ENCODE results near the gene TRMU.

Gene TRMU

DNA sequence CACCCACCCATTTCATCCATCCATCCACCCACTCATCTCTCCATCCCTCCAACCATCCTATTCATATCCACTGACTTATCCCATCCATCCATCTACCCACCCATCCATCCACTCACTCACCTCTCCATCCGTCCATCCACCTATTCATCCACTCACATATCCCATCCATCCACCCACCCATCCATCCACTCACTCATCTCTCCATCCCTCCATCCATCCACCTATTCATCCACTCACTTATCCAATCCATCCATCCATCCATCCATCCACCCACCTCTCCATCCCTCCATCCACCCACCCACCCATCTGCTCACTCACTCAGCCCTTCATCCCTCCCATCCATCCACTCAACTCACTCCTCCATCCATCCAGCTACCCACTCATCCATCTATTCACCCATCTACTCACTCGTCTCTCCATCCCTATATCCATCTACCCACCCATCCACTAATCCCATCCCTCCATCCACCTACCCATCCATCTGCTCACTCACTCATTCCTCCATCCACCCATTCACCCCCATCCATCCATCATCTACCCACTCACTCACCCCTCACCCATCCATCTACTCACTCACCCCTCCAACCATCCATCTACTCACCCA, 36.2 kb downstream of the TRMU start:
- DNase-seq: no peak

DNA sequence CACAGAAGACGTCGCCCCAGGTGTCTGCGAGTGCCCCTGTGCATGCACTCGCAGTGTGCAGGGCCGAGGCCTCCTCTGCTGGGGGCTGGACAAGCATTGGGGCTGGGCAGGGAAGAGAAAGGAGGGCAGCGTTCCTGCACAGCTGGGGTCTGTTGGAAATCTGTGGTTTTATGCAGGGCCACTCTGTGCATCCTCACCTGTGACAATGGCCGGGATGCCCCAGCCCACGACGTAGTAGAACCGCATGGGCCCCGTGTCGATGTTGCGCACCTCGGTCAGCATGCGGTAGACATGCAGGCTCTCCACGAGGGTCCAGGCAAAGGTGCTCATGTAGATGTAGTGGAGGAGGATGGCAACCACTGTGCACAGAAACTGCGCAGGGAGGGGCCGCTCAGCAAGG, 37.2 kb downstream of the TRMU start:
- DNase-seq: no peak

DNA sequence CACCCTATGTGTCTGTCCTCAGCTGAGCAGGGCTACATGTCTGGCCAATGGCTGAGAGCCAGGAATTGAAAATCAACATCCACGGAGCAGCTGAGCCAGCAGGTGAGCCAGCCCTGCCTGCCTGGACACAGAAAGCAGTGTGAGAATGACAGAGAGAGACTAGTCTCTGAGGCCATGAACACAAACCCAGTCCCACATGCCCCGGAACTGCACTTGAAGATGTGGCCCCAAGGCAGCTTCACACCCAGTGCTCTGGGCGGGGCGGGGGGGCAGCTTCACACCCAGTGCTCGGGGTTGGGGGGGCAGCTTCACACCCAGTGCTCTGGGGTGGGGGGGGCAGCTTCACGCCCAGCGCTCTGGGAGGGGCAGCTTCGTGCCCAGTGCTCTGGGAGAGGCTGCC, 37.6 kb downstream of the TRMU start:
- DNase-seq: no peak

DNA sequence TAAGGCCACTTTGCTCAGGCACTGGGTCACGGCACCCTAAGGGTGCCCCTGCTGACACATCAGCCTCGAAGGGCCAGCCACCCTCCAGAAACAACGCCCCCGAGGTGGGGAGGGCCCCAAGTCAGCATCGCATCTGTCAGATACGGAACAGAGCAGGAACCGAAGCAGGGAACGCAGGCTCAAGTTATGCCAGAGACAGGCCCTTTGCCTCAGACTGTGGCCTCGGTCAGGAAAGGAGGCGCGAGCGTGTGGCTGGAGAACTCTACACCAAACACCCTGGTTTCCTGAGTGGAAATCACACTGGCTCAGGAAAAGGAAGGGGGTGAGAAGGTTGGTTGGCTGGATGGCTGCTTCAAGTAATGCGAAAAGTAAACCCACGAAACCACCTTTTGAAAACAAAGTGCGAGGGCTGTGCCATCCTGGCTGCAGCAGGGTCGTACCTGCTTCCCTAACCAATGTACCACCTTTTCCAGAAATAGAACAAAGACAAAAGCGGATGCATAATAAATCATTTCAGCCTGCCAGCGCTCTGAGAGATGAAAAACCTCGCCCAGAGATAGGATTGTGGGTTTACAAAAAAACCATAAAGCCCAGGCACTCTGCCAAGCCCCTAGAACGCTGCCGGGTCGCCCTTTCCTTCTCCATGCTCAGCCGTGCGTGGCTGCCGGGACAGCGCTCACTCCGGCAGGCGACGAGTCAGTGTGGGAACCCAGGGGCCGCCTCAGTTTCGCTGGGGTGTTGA, 38.6 kb downstream of the TRMU start:
- peak; percentile 14 for DNase-seq

DNA sequence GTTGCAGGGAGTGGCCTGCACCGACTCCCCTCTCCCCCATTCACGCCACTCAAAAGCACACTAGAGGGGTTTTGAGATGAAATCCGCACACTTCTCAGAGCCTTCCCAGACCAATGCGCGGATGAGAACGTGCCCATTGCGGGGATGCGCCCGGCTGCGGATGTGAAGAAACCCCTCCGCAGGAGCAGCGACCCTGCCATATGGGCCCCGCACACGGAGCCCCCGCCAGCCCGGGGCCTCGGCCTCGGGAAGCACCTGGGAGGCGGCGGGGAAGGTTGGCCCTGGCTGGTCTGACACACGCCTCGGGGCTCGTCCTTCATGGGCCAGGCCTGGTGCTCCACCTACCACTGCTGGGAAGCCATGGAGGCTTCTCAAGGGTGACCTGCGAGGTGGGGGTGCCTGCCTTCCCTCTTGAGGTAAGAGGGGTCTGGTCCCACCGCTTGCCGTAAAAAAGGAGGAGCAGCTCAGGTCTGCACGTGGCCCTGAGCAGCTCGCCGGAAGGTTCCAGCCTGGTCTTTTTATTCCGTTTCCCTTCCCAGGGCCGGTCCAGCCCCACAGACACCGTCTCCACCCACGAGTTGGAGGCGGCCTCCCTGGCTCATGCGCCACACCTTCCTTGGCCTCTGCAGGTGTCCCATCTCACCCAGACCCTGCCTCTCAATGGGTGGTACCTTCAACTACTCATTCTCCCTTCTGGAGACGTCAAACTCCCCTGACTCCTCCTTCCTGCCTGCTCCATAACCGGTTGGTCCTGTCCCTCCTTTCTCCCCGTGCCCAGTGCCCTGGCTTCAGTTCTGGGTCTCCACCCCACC, 39.4 kb downstream of the TRMU start:
- no peak for DNase-seq

- DNase-seq: no peak
Measured at GRCh38 chr22:46376111-46376510, 40.6 kb downstream of the TRMU start.

DNA sequence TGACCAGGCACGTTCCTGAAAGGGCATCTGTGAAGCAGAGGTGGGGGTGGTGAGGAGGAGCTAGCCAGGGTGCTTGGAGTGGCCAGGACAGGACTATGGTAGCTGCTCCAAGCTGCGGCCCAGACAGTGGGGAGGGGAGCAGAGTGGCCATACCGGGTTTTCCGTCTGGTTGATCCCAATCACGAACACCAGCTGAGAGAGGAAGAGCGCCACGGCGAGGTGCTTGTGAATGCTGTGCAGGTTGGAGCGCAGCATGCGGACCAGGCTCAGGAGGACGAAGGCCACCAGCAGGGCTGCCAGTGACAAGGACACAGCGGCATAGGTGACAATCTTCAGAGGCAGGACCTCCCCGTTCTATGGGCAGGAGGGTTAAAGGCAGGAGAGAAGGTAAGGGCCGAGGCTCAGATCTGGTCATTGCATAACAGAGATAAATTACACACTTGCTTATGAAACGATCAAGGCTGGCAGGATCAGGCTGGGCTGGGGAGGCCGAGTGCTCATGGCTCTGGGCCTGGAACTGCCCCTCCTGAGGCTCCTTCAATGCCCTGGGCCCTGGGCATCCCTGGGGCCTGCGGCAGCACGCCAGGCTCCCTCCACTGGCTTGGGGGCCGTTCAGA, 41.5 kb downstream of the TRMU start:
- DNase-seq: no peak

- no peak for DNase-seq
Measured at GRCh38 chr22:46377525-46378425, 42.3 kb downstream of the TRMU start.

GRCh38 chr22:46378426-46379065, 43.0 kb downstream of the TRMU start:
- no peak for DNase-seq

DNA sequence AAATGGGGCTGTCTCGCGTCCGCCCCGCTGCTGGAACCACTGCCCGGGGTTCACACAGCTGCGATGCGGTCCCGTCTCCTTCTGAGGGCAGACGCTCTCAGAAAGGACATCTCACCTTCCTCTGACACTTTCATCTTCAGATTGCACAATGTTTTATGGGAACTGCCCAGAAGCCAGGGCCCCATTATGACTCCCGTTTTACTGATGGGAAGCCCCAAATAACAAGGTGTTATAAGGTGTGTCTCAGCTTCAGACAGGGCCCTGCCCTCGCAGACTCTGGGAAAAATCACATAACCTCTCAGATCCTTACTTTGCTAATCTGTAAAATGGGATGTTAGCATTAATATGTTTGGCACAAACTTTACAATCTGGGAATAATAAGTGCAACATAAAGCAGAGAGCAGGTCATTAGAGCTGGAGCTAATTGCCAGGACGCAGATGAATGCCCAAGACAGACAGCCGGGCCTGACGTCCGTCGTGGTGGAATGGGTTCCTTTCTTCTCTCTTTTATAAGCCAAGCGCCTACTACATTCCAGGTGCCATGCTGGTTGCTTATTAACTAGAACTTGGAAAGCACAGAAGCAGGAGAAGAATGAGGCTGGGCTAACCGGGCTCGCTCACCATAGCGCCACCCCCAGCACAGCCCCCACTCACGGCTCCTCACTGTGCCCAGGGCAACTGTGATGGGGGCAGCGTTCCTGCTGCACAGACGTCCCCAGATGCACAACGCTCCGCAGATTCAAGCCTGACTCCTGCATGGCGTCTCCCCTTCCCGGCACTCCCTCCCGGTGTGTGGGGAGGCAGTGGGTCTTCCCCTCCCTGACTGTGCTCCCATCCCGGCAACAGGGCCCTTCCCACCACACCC, 43.8 kb downstream of the TRMU start:
- no peak for DNase-seq

GRCh38 chr22:46380069-46380468, 44.6 kb downstream of the TRMU start:
- no peak for DNase-seq

DNA sequence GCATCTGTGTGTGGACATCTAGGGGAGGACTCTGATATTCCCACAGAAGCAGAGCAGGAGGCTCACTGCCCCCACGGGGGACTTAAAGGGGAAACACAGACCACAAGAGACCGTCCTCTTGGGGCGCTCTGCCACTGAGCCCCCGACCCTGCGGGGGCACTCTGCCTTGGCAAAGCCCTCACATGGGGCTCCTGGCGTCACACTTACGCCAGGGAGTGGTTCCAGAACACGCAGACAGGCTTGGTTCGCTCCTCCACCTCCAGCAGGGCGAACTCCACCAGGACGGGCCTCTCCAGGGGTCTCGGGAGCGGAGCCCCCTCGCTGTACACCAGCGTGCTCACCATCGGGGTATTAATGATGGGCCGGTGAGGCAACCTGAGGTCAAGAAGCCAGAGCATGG, 45.1 kb downstream of the TRMU start:
- DNase-seq: no peak

GRCh38 chr22:46381142-46381541, 45.6 kb downstream of the TRMU start:
- no peak for DNase-seq

DNA sequence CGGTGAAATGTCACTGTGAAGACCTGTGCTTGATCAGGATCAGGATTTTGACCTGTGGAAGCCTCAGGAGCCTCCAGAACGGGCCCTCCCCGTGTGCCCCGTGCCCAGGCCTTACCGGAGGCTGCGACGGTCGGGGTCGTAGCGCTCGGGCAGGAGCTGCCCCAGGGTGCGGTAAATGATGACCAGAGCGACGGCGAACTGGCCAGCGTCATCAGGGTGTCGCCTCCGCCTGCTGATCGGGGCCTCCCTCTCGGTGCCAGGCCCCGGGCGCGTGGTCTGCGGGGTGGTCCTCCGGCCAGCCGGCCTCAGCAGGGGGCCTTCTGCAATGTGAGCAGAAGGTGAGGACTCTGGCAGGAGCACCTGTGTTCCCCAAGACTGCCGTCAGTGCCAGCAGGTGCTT, 46.2 kb downstream of the TRMU start:
- DNase-seq: no peak

GRCh38 chr22:46382524-46382923, 47.0 kb downstream of the TRMU start:
- no peak for DNase-seq

- no peak for DNase-seq
Measured at GRCh38 chr22:46386312-46386711, 50.8 kb downstream of the TRMU start.

DNA sequence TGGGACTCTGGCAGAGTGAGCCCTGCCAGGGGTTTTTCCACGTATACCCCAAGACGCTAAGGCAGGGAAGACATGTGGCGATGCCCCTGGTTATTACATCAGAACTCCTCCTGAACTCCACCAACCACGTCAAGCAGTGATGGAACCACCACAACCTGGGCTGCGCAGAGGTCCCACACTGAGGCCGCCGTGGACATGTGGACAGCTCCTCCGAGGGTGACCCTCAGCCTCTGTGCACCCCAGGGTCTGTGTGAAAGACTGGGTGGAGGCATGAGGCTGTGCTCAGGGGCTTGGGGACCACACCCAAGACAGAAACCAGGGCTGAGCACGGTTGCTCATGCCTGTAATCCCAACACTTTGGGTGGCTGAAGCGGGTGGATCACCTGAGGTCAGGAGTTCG, 52.2 kb downstream of the TRMU start:
- no peak for DNase-seq

- DNase-seq: no peak
Measured at GRCh38 chr22:46388647-46389046, 53.1 kb downstream of the TRMU start.

DNA sequence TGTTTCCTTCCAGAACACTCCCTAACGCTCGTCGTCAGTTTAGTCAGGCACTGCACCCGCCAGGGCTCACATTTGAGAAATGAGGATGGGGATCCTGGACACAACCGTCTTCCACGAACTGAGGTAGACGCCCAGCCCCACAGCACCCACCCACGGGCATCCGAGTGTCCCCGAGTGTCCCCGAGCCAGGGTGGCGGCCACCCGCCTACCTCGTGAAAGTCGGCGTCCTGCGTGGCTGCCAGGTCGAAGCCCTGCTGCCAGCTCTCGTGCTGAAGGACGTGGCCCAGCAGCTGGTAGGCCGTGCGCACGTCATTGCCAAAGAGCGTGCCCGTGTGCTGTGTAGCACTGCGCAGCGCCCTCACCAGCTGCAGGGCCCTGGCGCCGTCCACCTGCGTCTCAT, 53.6 kb downstream of the TRMU start:
- no peak for DNase-seq

GRCh38 chr22:46390105-46390651, 54.7 kb downstream of the TRMU start:
- no peak for DNase-seq

All from NCI-H2171 (cell line).